Measurements from ENCODE around the gene ALOX5AP. TPM values are rescaled to one million over a fixed set of nuclear protein-coding genes. Genes with fewer than 3 reads are reported as not detected.

Gene ALOX5AP
- total RNA-seq (2021): not detected in 2 replicates
- percentile 10 among the genes with signal in this experiment for Bru-seq, nascent RNA
- percentile 9 among the genes with signal in this experiment for BruChase-seq, experiment 1, labeled RNA remaining after a 2-hour chase
- percentile 5 among the genes with signal in this experiment for BruChase-seq, experiment 2, labeled RNA remaining after a 6-hour chase
- long read RNA-seq: 0 reads

DNA sequence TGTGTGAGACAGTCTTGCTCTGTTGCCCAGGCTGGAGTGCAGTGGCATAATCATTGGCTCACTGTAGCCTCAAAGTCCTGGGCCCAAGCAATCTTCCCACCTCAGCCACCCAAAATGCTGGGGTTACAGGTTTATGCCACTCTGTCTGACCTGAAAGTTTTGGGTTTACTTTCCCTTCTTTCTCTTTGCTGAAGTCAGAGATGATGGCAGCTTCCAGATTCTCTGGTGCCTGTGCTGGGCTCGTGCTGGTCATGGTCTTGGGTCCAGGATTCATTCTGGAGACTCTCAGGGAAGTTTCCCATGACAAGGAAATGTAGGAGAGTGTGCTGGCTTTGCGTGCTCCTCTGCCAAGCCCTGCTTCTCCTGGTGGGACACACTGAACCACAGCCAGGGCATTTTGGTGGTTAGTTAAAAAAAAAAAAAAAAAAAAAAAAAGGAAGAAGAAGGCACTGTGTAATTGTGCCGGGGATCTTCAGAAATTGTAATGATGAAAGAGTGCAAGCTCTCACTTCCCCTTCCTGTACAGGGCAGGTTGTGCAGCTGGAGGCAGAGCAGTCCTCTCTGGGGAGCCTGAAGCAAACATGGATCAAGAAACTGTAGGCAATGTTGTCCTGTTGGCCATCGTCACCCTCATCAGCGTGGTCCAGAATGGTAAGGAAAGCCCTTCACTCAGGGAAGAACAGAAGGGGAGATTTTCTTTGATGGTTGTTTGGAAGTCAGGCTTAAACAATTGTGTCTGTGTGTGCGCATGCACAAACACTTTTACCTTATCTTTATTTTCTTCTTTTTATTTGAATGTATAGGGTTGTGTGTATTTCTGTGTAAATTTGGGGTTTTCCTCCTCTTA, at the start of gene ALOX5AP:
Gene ALOX5AP, plus strand, starts transcription at position 519 of the 847 bp plus-strand sequence. Its CDS starts 63 bp downstream, at position 582.
- Histone ChIP-seq H3K4me1 (replicated peaks; ENCODE audit: insufficient read depth) (peaks cover 39% of the 10 kb centered on the region), H3K4me2 (peak within 1 kb of the TSS; percentile 38; the same call in 1 of the 2 replicates), H4K20me1 (ENCODE audit: insufficient read depth) (no peaks in the 10 kb centered on the region), H3K36me3 (ENCODE audit: low read depth) (no peaks in the 10 kb centered on the region), H3K9me2 (ENCODE audit: insufficient read depth) (no peaks in the 10 kb centered on the region), H3K79me2 (ENCODE audit: low read depth) (no peaks in the 10 kb centered on the region), H3K4me3 (no peak within 1 kb of the TSS), H2AFZ (no peak within 1 kb of the TSS), H3K27me3 (ENCODE audit: insufficient read depth, low read depth) (no peaks in the 10 kb centered on the region), H3K27ac (peak within 1 kb of the TSS; percentile 51), H3K9me3 (ENCODE audit: insufficient read depth, low read depth) (no peaks in the 10 kb centered on the region), H3F3A (ENCODE audit: insufficient read depth, low read depth) (peaks cover 22% of the 10 kb centered on the region)
- CTCF ChIA-PET: no interaction called here
- TF ChIP-seq, protein P1, sequence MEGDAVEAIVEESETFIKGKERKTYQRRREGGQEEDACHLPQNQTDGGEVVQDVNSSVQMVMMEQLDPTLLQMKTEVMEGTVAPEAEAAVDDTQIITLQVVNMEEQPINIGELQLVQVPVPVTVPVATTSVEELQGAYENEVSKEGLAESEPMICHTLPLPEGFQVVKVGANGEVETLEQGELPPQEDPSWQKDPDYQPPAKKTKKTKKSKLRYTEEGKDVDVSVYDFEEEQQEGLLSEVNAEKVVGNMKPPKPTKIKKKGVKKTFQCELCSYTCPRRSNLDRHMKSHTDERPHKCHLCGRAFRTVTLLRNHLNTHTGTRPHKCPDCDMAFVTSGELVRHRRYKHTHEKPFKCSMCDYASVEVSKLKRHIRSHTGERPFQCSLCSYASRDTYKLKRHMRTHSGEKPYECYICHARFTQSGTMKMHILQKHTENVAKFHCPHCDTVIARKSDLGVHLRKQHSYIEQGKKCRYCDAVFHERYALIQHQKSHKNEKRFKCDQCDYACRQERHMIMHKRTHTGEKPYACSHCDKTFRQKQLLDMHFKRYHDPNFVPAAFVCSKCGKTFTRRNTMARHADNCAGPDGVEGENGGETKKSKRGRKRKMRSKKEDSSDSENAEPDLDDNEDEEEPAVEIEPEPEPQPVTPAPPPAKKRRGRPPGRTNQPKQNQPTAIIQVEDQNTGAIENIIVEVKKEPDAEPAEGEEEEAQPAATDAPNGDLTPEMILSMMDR (conservative IDR thresholded peaks at IDR 0.05): no peak
- TF ChIP-seq EZH2 (IDR thresholded peaks at IDR 0.05; ENCODE audit: low read depth): no peak
- DNase-seq: no peak
- POLR2A ChIA-PET (ENCODE audit: unreplicated experiment): no interaction called here
- BruUV-seq (replicated peaks): no TSS peak
- intact Hi-C loops (cut with micrococcal nuclease; ENCODE audit: unreplicated experiment): no loop called here

DNA sequence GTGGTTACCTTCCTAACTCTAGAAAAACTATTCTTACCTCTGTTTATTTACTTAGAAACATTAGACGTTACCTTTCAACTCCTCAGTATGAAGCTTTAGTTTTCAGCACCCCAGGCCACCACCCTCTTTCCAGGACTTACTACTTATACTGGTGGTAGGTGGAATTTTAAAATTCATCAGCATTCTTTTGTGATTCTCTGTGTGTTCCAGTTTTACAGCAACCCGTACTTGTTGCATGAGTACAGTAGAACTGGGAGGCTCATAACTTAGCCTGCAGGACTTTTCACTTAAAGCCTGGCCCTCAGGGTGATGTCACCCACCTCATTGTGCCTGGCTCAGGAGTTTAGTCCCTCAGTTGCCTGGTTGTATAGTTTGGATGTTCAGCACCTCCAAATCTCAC, 49.4 kb upstream of the ALOX5AP start:
- no peaks in the 10 kb centered on the region for H3K27me3 ChIP-seq (ENCODE audit: insufficient read depth, low read depth)
- no TSS peak for BruUV-seq (replicated peaks)
- no peaks in the 10 kb centered on the region for H4K20me1 ChIP-seq (ENCODE audit: insufficient read depth)
- H2AFZ ChIP-seq: no peak overlapping the region
- no peaks in the 10 kb centered on the region for H3K9me2 ChIP-seq (ENCODE audit: insufficient read depth)
- H3K9me3 ChIP-seq (ENCODE audit: insufficient read depth, low read depth): no peaks in the 10 kb centered on the region
- no peak for DNase-seq
- ChIA-PET CTCF (interaction anchor here (0.7 kb wide), 1 partner anchor 359 kb away, joined by 3 read pairs; no protein-coding TSS in a partner anchor), POLR2A (ENCODE audit: unreplicated experiment) (interaction anchor here (0.7 kb wide), 1 partner anchor 362 kb away, joined by 8 read pairs; no protein-coding TSS in a partner anchor)
- 0 out of 2 replicates have a peak overlapping the region, but pooled peaks have one; percentile 2 for H3K4me2 ChIP-seq
- no peak overlapping the region for H3K4me3 ChIP-seq
- H3F3A ChIP-seq (ENCODE audit: insufficient read depth, low read depth): peaks cover 21% of the 10 kb centered on the region; the same call in 1 of the 2 replicates
- H3K27ac ChIP-seq: no peak overlapping the region
- H3K4me1 ChIP-seq (replicated peaks; ENCODE audit: insufficient read depth): peaks cover 15% of the 10 kb centered on the region
- intact Hi-C loops (cut with micrococcal nuclease; ENCODE audit: unreplicated experiment): no loop called here
- no peak for TF ChIP-seq EZH2 (IDR thresholded peaks at IDR 0.05; ENCODE audit: low read depth)
- TF ChIP-seq, protein P1 (conservative IDR thresholded peaks at IDR 0.05): no peak
- no peaks in the 10 kb centered on the region for H3K79me2 ChIP-seq (ENCODE audit: low read depth)
- H3K36me3 ChIP-seq (ENCODE audit: low read depth): no peaks in the 10 kb centered on the region

DNA sequence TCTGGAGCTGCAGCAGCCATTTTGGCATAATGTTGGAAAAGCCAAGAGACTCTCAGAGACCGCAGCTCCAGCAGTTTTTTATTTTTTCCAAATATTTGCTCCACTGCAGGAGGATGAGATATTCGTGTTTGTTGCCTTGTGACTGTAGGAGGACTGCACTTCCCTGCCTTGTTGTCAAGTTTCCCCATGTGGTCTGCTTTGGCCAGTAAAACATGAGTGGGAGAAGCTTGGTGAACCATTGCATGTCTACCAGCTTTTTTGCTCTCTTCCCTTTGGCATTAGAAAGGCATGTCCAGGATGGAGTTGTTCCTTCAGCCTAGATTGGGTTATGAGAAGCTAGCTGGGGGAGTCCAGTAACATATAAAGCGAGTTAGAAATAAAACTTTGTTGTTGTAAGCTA, 47.7 kb upstream of the ALOX5AP start:
- intact Hi-C loops (cut with micrococcal nuclease; ENCODE audit: unreplicated experiment): no loop called here
- no TSS peak for BruUV-seq (replicated peaks)
- Histone ChIP-seq H4K20me1 (ENCODE audit: insufficient read depth) (no peaks in the 10 kb centered on the region), H3K4me1 (replicated peaks; ENCODE audit: insufficient read depth) (peaks cover 17% of the 10 kb centered on the region), H3K27me3 (ENCODE audit: insufficient read depth, low read depth) (no peaks in the 10 kb centered on the region), H3K27ac (no peak overlapping the region), H3K4me3 (no peak overlapping the region), H3F3A (ENCODE audit: insufficient read depth, low read depth) (peaks cover 16% of the 10 kb centered on the region; the same call in 1 of the 2 replicates), H3K9me2 (ENCODE audit: insufficient read depth) (no peaks in the 10 kb centered on the region), H3K9me3 (ENCODE audit: insufficient read depth, low read depth) (no peaks in the 10 kb centered on the region), H2AFZ (no peak overlapping the region), H3K79me2 (ENCODE audit: low read depth) (no peaks in the 10 kb centered on the region), H3K36me3 (ENCODE audit: low read depth) (no peaks in the 10 kb centered on the region), H3K4me2 (no peak overlapping the region)
- CTCF ChIA-PET: no interaction called here
- DNase-seq: no peak
- POLR2A ChIA-PET (ENCODE audit: unreplicated experiment): no interaction called here
- no peak for TF ChIP-seq EZH2 (IDR thresholded peaks at IDR 0.05; ENCODE audit: low read depth)
